WTC11 (cell line): ENCODE results near the gene SPATC1L. TPM values are rescaled to one million over a fixed set of nuclear protein-coding genes. Genes with fewer than 3 reads are reported as not detected.

Experiments used
- ATAC-seq: fragments of 200-7000 bp; cut with Tn5 transposase; 2 replicates; pipeline ENCODE4 v1.10.0; 2021; ENCODE audit warnings: mild to moderate bottlenecking, moderate library complexity
- CTCF ChIA-PET: fragments of 300-600 bp; sonication (Branson Sonifier 250); formaldehyde crosslinking; loops from one replicate; lab custom pipeline; 2021; ENCODE audit warnings: antibody characterized with exemption; lab: Charles Lee
- POLR2A ChIA-PET: fragments of 350-600 bp; sonication (Branson Sonifier 250); formaldehyde crosslinking; loops from one replicate; lab custom pipeline; 2021; ENCODE audit warnings: antibody characterized with exemption; lab: Charles Lee
- DNase-seq: peaks from one replicate; pipeline ENCODE4 v3.0.0; 2021; ENCODE audit warnings: low spot score
- H3K27ac Mint-ChIP-seq: 2 replicates; pipeline ENCODE4 v1.8.0; 2021; ENCODE audit warnings: mixed read lengths
- H3K27me3 Mint-ChIP-seq: 2 replicates; pipeline ENCODE4 v1.8.0; 2021; ENCODE audit warnings: low read depth, mild to moderate bottlenecking, moderate library complexity, mixed read lengths
- H3K36me3 Mint-ChIP-seq: 2 replicates; pipeline ENCODE4 v1.8.0; 2021; ENCODE audit warnings: mixed read lengths
- H3K4me1 Mint-ChIP-seq: 2 replicates; pipeline ENCODE4 v1.8.0; 2022; ENCODE audit warnings: mixed read lengths
- H3K4me3 Mint-ChIP-seq: 2 replicates; pipeline ENCODE4 v1.8.0; 2021; ENCODE audit warnings: mild to moderate bottlenecking, moderate library complexity, mixed read lengths
- H3K9me3 Mint-ChIP-seq: 2 replicates; pipeline ENCODE4 v1.8.0; 2021; ENCODE audit warnings: mixed read lengths
- ESRRA ChIP-seq: sonication (generic); formaldehyde crosslinking; IDR thresholded peaks from 2 replicates; pipeline ENCODE4 v1.8.1; 2022; ENCODE audit warnings: mild to moderate bottlenecking, missing genetic modification reagents, borderline replicate concordance
- ETV6 ChIP-seq: sonication (generic); formaldehyde crosslinking; IDR thresholded peaks from 2 replicates; pipeline ENCODE4 v1.8.1; 2022; ENCODE audit warnings: mild to moderate bottlenecking, missing genetic modification reagents
- FOXK1 ChIP-seq: sonication (generic); formaldehyde crosslinking; IDR thresholded peaks from 2 replicates; pipeline ENCODE4 v1.8.0; 2022; ENCODE audit warnings: mild to moderate bottlenecking, moderate library complexity, missing genetic modification reagents
- JUN ChIP-seq: sonication (generic); formaldehyde crosslinking; IDR thresholded peaks from 2 replicates; pipeline ENCODE4 v1.8.0; 2023; ENCODE audit warnings: mild to moderate bottlenecking, missing genetic modification reagents
- MYBL2 ChIP-seq: sonication (generic); formaldehyde crosslinking; IDR thresholded peaks from 2 replicates; pipeline ENCODE4 v1.8.1; 2023; ENCODE audit warnings: mild to moderate bottlenecking, moderate library complexity, missing genetic modification reagents
- OVOL2 ChIP-seq: fragments of 250-450 bp; sonication (Bioruptor Pico); IDR thresholded peaks from 2 replicates; pipeline ENCODE4 v1.9.0; 2021; ENCODE audit warnings: mild to moderate bottlenecking, borderline replicate concordance
- RORB ChIP-seq: fragments of 250-450 bp; sonication (Bioruptor Pico); IDR thresholded peaks from 2 replicates; pipeline ENCODE4 v1.9.0; 2021; ENCODE audit warnings: mild to moderate bottlenecking
- SP1 ChIP-seq: sonication (generic); formaldehyde crosslinking; conservative IDR thresholded peaks from 2 replicates; pipeline ENCODE4 v1.8.1; 2022; ENCODE audit warnings: missing genetic modification reagents
- TCF7 ChIP-seq: sonication (generic); formaldehyde crosslinking; IDR thresholded peaks from 2 replicates; pipeline ENCODE4 v1.8.0; 2022; ENCODE audit warnings: mild to moderate bottlenecking, low read depth, missing genetic modification reagents, moderate library complexity
- TEAD1 ChIP-seq: sonication (generic); formaldehyde crosslinking; IDR thresholded peaks from 2 replicates; pipeline ENCODE4 v1.8.0; 2022; ENCODE audit warnings: mild to moderate bottlenecking, missing genetic modification reagents
- TEAD4 ChIP-seq: sonication (generic); formaldehyde crosslinking; IDR thresholded peaks from 2 replicates; pipeline ENCODE4 v1.8.0; 2022; ENCODE audit warnings: mild to moderate bottlenecking, missing genetic modification reagents
- ZNF219 ChIP-seq: sonication (generic); formaldehyde crosslinking; IDR thresholded peaks from 2 replicates; pipeline ENCODE4 v1.8.0; 2023; ENCODE audit warnings: missing genetic modification reagents, mild to moderate bottlenecking, borderline replicate concordance
- ZNF263 ChIP-seq: sonication (generic); formaldehyde crosslinking; IDR thresholded peaks from 2 replicates; pipeline ENCODE4 v1.8.1; 2022; ENCODE audit warnings: low read depth, mild to moderate bottlenecking, moderate library complexity, missing genetic modification reagents
- ZNF423 ChIP-seq: fragments of 250-450 bp; sonication (Bioruptor Pico); IDR thresholded peaks from 2 replicates; pipeline ENCODE4 v2.1.2; 2022; ENCODE audit warnings: mild to moderate bottlenecking, moderate library complexity
- total RNA-seq: library from RNA; stranded (reverse); gene quantifications from 3 replicates; pipeline ENCODE4 v1.2.3, GENCODE V29; 2021
- TF ChIP-seq, protein P1 (sequence below): fragments of 200-600 bp; IDR thresholded peaks from 2 replicates; pipeline ENCODE4 v1.8.0; 2022; ENCODE audit warnings: antibody characterized with exemption
- TF ChIP-seq, protein P2 (sequence below): sonication (generic); formaldehyde crosslinking; IDR thresholded peaks from 2 replicates; pipeline ENCODE4 v1.8.1; 2023; ENCODE audit warnings: mild to moderate bottlenecking, moderate library complexity, missing genetic modification reagents
- TF ChIP-seq, protein P3 (sequence below): sonication (generic); formaldehyde crosslinking; IDR thresholded peaks from 2 replicates; pipeline ENCODE4 v1.8.1; 2022; ENCODE audit warnings: low read depth, missing genetic modification reagents, borderline replicate concordance

SPATC1L gene
- total RNA-seq, 1 experiment from 2014 or later = 61.7 TPM

DNA sequence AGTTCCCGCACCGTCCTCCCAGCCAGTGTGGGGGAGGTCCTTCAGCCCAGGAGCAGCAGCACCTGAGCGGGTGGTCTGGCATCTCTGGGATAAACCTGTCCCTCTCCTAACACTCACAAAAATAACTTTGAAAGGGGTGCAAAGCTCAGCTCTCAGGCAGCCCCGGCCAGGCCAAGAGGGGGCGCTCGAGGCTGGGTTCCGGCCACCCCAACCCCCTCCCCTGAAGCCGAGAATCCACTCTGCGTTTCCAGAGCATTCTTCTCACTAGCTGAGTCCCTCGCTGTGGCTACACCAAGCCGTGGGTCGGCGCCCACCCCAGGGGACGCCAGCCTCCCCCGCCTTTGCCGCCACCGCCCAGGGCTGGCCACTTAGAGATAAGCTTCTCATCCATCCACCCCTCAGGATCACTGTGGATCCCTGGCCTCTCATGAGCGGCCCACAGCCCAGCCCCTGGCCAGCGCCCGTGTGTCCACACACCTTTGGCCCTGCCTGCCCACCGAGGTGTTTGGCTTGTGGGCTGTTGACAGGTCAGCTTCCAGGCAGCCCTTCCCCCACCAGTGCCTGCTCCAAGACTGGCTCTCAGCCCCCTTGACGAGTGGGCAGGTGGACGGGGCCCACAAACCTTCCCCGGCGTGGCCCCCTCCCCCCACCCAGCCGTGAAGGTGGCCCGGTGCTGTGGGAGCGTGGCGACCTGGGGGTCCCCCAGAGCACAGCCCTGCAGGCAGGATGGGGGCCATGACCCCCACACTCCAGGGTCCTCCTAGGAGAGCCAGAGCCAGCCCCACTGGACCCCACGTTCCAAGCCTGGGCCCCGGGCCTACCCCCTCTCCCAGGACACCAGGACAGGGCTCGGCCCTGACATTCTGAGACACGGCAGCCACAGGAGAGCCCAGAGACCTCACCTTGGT, 30.8 kb downstream of the SPATC1L start:
- ChIA-PET CTCF (interaction anchor here (0.6 to 2.6 kb wide), 29 partner anchors 9 to 183 kb away, joined by 3 to 57 read pairs (median 4); partner anchors contain the start of genes LSS and MCM3AP), POLR2A (interaction anchor here (0.7 to 1.0 kb wide), 2 partner anchors 9 to 183 kb away, joined by 3 to 11 read pairs; no protein-coding TSS in a partner anchor)
- ATAC-seq (peak; percentile 86), DNase-seq (peak; percentile 87)
- H3K27ac Mint-ChIP-seq = peak overlapping the region; percentile 45; the same call in 1 of the 2 replicates
- H3K36me3 Mint-ChIP-seq = no peaks in the 10 kb centered on the region
- no peaks in the 10 kb centered on the region for H3K27me3 Mint-ChIP-seq
- peaks cover 9% of the 10 kb centered on the region for H3K4me1 Mint-ChIP-seq
- H3K4me3 Mint-ChIP-seq = no peak overlapping the region
- H3K9me3 Mint-ChIP-seq = no peaks in the 10 kb centered on the region
- TF ChIP-seq JUN = no peak
- TF ChIP-seq ETV6 (CRISPR knock-in tag) = peak; percentile 37; the same call in 1 of the 2 replicates
- TF ChIP-seq, protein P1, sequence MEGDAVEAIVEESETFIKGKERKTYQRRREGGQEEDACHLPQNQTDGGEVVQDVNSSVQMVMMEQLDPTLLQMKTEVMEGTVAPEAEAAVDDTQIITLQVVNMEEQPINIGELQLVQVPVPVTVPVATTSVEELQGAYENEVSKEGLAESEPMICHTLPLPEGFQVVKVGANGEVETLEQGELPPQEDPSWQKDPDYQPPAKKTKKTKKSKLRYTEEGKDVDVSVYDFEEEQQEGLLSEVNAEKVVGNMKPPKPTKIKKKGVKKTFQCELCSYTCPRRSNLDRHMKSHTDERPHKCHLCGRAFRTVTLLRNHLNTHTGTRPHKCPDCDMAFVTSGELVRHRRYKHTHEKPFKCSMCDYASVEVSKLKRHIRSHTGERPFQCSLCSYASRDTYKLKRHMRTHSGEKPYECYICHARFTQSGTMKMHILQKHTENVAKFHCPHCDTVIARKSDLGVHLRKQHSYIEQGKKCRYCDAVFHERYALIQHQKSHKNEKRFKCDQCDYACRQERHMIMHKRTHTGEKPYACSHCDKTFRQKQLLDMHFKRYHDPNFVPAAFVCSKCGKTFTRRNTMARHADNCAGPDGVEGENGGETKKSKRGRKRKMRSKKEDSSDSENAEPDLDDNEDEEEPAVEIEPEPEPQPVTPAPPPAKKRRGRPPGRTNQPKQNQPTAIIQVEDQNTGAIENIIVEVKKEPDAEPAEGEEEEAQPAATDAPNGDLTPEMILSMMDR = peak; percentile 78
- TF ChIP-seq TEAD4 (CRISPR knock-in tag) = no peak
- TF ChIP-seq TEAD1 = 0 out of 2 replicates have a peak, but pooled peaks have one; percentile 23
- TF ChIP-seq, protein P2, sequence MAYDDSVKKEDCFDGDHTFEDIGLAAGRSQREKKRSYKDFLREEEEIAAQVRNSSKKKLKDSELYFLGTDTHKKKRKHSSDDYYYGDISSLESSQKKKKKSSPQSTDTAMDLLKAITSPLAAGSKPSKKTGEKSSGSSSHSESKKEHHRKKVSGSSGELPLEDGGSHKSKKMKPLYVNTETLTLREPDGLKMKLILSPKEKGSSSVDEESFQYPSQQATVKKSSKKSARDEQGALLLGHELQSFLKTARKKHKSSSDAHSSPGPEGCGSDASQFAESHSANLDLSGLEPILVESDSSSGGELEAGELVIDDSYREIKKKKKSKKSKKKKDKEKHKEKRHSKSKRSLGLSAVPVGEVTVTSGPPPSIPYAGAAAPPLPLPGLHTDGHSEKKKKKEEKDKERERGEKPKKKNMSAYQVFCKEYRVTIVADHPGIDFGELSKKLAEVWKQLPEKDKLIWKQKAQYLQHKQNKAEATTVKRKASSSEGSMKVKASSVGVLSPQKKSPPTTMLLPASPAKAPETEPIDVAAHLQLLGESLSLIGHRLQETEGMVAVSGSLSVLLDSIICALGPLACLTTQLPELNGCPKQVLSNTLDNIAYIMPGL = 0 out of 2 replicates have a peak, but pooled peaks have one; percentile 23
- TF ChIP-seq, protein P3, sequence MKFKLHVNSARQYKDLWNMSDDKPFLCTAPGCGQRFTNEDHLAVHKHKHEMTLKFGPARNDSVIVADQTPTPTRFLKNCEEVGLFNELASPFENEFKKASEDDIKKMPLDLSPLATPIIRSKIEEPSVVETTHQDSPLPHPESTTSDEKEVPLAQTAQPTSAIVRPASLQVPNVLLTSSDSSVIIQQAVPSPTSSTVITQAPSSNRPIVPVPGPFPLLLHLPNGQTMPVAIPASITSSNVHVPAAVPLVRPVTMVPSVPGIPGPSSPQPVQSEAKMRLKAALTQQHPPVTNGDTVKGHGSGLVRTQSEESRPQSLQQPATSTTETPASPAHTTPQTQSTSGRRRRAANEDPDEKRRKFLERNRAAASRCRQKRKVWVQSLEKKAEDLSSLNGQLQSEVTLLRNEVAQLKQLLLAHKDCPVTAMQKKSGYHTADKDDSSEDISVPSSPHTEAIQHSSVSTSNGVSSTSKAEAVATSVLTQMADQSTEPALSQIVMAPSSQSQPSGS (CRISPR knock-in tag) = no peak
- TF ChIP-seq ESRRA (CRISPR knock-in tag) = no peak

DNA sequence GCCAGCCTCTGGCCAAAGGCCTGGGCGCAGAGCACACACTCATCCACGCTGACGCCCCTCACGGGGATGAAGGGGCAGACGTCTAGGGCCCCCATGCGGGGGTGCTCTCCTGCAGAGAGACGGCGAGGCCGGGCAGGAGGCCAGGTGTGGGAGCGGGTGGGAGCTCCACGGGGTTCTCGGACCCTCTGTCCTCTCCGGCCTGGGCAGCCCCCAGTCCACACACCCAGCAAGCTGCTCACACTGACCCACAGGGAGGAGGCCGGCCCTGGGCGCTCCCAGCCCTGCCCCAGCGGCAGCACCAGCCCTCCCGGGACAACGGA, 31.4 kb downstream of the SPATC1L start:
- Mint-ChIP-seq H3K4me3 (no peak overlapping the region), H3K27ac (no peak overlapping the region), H3K27me3 (no peaks in the 10 kb centered on the region), H3K36me3 (no peaks in the 10 kb centered on the region), H3K4me1 (peaks cover 9% of the 10 kb centered on the region), H3K9me3 (no peaks in the 10 kb centered on the region)
- CTCF ChIA-PET = interaction anchor here (0.6 to 2.6 kb wide), 27 partner anchors 9 to 257 kb away, joined by 3 to 57 read pairs (median 4); partner anchors contain the start of gene LSS
- TF ChIP-seq ZNF263 (CRISPR knock-in tag) = 0 out of 2 replicates have a peak, but pooled peaks have one; percentile 39
- TF ChIP-seq ZNF423 = 0 out of 2 replicates have a peak, but pooled peaks have one; percentile 2
- no peak for TF ChIP-seq FOXK1
- no peak for TF ChIP-seq ZNF219 (CRISPR knock-in tag)
- TF ChIP-seq, protein P2 = 0 out of 2 replicates have a peak, but pooled peaks have one; percentile 20
- TF ChIP-seq ESRRA (CRISPR knock-in tag) = no peak
- TF ChIP-seq SP1 (CRISPR knock-in tag) = no peak
- TF ChIP-seq TCF7 (CRISPR knock-in tag) = no peak
- TF ChIP-seq MYBL2 (CRISPR knock-in tag) = no peak
- TF ChIP-seq RORB (CRISPR knock-in tag) = no peak
- TF ChIP-seq OVOL2 = no peak
- DNase-seq (no peak), ATAC-seq (no peak)
- POLR2A ChIA-PET = interaction anchor here (0.7 to 1.0 kb wide), 2 partner anchors 10 to 183 kb away, joined by 3 to 11 read pairs; no protein-coding TSS in a partner anchor
